GM21515 (cell line): Measurements from ENCODE around the gene HEPHL1.
"Not testable (repeated sequence)": the region's sequence is repeated elsewhere in the genome, so short reads cannot be mapped to it uniquely, and the experiment has no call there.

Source experiments
- ATAC-seq: cut with Tn5 transposase; IDR thresholded peaks from one replicate; pipeline ENCODE4 v1.9.1; 2021; ENCODE audit not compliant: unreplicated experiment

The HEPHL1 gene

DNA sequence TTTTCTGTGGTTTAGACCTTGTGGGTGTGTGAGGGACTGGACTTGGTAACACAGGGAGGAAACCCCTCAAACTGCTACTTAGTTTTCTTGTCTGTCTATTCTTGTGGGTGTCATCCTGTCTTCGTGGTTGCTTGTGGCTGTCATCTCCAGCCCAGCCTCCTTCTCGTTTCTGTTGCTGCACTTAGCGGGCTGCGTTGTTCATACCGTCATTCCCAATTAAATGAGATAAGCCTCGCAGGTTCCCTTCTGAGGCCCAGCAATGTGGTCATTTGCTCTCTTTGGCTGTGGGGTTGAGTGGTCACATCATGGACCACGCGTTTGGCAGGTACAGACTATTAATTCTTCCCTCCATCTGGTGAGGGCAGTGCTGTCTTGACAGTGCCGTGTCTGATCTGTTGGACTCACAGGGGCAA lies 126.3 kb downstream of the HEPHL1 start:
- ATAC-seq: no peak

- no peak for ATAC-seq
Observed at GRCh38 chr11:94148189-94148588, 127.0 kb downstream of the HEPHL1 start.

GRCh38 chr11:94149431-94150017 lies 128.4 kb downstream of the HEPHL1 start:
- no peak for ATAC-seq

- no peak for ATAC-seq
Observed at GRCh38 chr11:94150056-94150455, 128.9 kb downstream of the HEPHL1 start.

DNA sequence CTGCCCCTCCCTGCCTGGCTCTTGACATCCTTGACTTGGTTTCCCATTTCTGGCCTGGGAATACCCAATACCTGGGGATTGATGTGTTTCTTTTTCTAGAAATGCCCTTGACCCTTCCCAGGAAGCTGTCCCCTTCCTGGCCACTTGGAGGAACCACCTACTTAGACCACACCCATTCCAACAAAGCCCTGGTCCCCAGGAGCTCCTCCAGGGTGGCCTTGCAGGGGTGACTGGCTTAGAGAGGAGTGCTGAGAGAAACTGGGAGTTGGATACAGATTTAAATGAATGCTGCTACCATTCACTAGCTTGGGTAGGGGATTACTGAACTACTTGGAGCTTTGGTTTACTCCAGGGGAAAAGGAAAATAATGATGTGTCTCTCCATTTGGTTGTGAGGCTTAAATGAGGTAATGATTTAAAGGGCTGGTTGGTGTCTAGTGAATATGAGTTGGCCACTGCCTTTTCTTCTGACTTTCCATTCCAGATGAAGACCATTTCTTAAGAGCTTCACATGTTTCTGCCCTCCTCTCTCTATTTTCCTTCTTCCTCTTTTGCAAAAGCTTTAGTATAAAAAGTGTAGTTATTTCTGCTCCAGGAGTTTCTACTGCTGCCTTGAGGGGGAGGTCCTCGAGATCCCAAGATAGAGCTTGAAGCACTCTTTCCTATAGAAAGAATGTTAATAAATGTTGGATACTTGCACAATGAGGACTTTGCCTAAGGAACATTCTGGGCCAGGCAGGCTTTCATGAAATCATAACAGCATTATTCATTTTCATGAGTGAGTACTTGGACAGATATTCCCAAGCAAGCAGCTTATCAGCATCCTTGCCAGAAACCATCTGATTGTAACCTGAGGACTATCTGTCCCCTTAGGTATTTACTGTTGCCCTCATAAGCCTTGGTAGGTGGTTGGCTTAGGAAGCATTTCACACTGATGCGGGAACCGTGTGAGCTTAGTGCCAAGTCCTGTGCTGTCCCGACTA lies 129.8 kb downstream of the HEPHL1 start:
- ATAC-seq: no peak

GRCh38 chr11:94151903-94152677 lies 130.9 kb downstream of the HEPHL1 start:
- ATAC-seq: no peak

GRCh38 chr11:94152678-94153065 lies 131.5 kb downstream of the HEPHL1 start:
- ATAC-seq: no peak

DNA sequence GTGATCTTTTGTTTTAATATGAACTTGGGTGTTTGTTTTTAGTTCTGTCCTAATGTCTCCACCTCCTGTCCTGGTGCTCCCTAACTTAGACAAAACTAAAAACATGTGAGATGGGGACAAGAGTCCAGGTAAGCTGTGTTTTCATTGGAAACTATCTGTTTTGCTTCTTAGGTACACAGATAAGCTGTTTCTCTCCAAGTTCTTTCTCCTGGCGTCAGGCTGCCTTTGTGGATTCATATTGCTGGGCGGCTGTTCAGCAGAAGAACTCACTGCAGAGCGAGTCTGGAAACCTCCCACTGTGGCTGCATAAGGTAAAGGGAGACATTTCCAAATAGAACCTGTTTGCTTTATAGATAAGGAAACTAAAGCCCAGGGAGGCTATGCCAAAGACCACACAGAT lies 132.2 kb downstream of the HEPHL1 start:
- no peak for ATAC-seq

GRCh38 chr11:94154095-94154856 lies 133.1 kb downstream of the HEPHL1 start:
- ATAC-seq: no peak

DNA sequence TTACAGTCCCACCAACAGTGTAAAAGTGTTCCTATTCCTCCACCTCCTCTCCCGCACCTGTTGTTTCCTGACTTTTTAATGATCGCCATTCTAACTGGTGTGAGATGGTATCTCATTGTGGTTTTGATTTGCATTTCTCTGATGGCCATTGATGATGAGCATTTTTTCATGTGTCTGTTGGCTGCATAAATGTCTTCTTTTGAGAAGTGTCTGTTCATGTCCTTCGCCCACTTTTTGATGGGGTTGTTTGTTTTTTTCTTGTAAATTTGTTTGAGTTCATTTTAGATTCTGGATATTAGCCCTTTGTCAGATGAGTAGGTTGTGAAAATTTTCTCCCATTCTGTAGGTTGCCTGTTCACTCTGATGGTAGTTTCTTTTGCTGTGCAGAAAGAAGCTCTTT lies 136.2 kb downstream of the HEPHL1 start:
- not testable (repeated sequence) for ATAC-seq
